PFSK-1 (cell line): Measurements from ENCODE around the gene ABCB9.

Experiments used
- FOXP2 ChIP-seq: optimal IDR thresholded peaks from 2 replicates; pipeline ENCODE3; 2011; ENCODE audit warnings: borderline replicate concordance, control low read depth, inconsistent platforms; ENCODE audit not compliant: insufficient read depth; ENCODE audit errors: extremely low read length, extremely low read depth
- POLR2AphosphoS5 ChIP-seq: IDR thresholded peaks from 2 replicates; pipeline ENCODE4 v1.6.1; 2012; ENCODE audit warnings: low read depth, mild to moderate bottlenecking, control low read depth, low read length, moderate library complexity
- REST ChIP-seq, 2 experiments: IDR thresholded peaks; 2 replicates each; pipeline versions ENCODE4 v1.6.1 to v1.8.0; 2011 to 2012; ENCODE audit warnings: low read depth in 2 of 2, low read length in 2 of 2, control low read depth in 1 of 2, inconsistent platforms in 1 of 2, mild to moderate bottlenecking in 1 of 2, moderate library complexity in 1 of 2; ENCODE audit not compliant: insufficient read depth in 1 of 2
- SIN3A ChIP-seq: IDR thresholded peaks from 2 replicates; pipeline ENCODE4 v1.6.1; 2012; ENCODE audit warnings: mild to moderate bottlenecking, low read length, moderate library complexity, borderline replicate concordance; ENCODE audit not compliant: insufficient read depth
- TAF1 ChIP-seq: IDR thresholded peaks from 2 replicates; pipeline ENCODE4 v1.6.1; 2012; ENCODE audit warnings: low read length, control low read depth, borderline replicate concordance; ENCODE audit not compliant: insufficient read depth

The ABCB9 gene

GRCh38 chr12:122997343-122998250 is 31.3 kb upstream of the ABCB9 start:
- TF ChIP-seq REST (IDR thresholded peaks at IDR 0.05; ENCODE audit: insufficient read depth in 1 of 2, low read depth in 2 of 2, low read length in 2 of 2) (no peak), FOXP2 (no peak), TAF1 (no peak), SIN3A (no peak), POLR2AphosphoS5 (no peak)

GRCh38 chr12:122996621-122997342 is 30.5 kb upstream of the ABCB9 start:
- TF ChIP-seq TAF1 (no peak), SIN3A (no peak), POLR2AphosphoS5 (no peak), REST (IDR thresholded peaks at IDR 0.05; ENCODE audit: insufficient read depth in 1 of 2, low read depth in 2 of 2, low read length in 2 of 2) (no peak), FOXP2 (no peak)

GRCh38 chr12:122996188-122996601 is 29.9 kb upstream of the ABCB9 start:
- no peak for TF ChIP-seq TAF1
- no peak for TF ChIP-seq POLR2AphosphoS5
- no peak for TF ChIP-seq FOXP2
- TF ChIP-seq SIN3A, result no peak
- no peak for TF ChIP-seq REST (IDR thresholded peaks at IDR 0.05; ENCODE audit: insufficient read depth in 1 of 2, low read depth in 2 of 2, low read length in 2 of 2)

- TF ChIP-seq FOXP2 (no peak), TAF1 (no peak), POLR2AphosphoS5 (no peak), REST (IDR thresholded peaks at IDR 0.05; ENCODE audit: insufficient read depth in 1 of 2, low read depth in 2 of 2, low read length in 2 of 2) (no peak), SIN3A (no peak)
These were observed 29.4 kb upstream of the ABCB9 start for GRCh38 chr12:122995503-122996187.
